CD1c-positive myeloid dendritic cell (primary cell): ENCODE measurements around the gene SCYGR3.

Experiments
- DNase-seq: peaks from one replicate; pipeline ENCODE4 v3.0.0-alpha.2; 2016; ENCODE audit errors: extremely low spot score

SCYGR3 gene

GRCh38 chr2:227614740-227615139 lies at the start of gene SCYGR3:
Gene SCYGR3, minus strand, starts transcription at chr2:227614840. Its CDS starts 0 bp downstream, at chr2:227614840.
- no peak for DNase-seq

GRCh38 chr2:227661827-227662226 lies 47.2 kb upstream of the SCYGR3 start:
- no peak for DNase-seq

GRCh38 chr2:227661025-227661649 lies 46.5 kb upstream of the SCYGR3 start:
- no peak for DNase-seq

- DNase-seq: no peak
These were observed 42.7 kb upstream of the SCYGR3 start for GRCh38 chr2:227657199-227657845.

GRCh38 chr2:227655454-227655853 lies 40.8 kb upstream of the SCYGR3 start:
- peak; percentile 48 for DNase-seq

GRCh38 chr2:227654426-227654825 lies 39.8 kb upstream of the SCYGR3 start:
- no peak for DNase-seq

GRCh38 chr2:227653419-227653818 lies 38.8 kb upstream of the SCYGR3 start:
- peak; percentile 3 for DNase-seq

GRCh38 chr2:227643990-227644551 lies 29.4 kb upstream of the SCYGR3 start:
- DNase-seq: no peak

GRCh38 chr2:227642656-227643055 lies 28.0 kb upstream of the SCYGR3 start:
- no peak for DNase-seq

- DNase-seq: no peak
These were observed 19.6 kb upstream of the SCYGR3 start for GRCh38 chr2:227634201-227634600.

- no peak for DNase-seq
These were observed 18.2 kb upstream of the SCYGR3 start for GRCh38 chr2:227632827-227633226.

GRCh38 chr2:227630322-227630721 lies 15.7 kb upstream of the SCYGR3 start:
- no peak for DNase-seq

- no peak for DNase-seq
These were observed 14.8 kb upstream of the SCYGR3 start for GRCh38 chr2:227629435-227629834.

GRCh38 chr2:227627769-227628168 lies 13.1 kb upstream of the SCYGR3 start:
- DNase-seq: no peak

GRCh38 chr2:227626580-227627151 lies 12.0 kb upstream of the SCYGR3 start:
- no peak for DNase-seq

GRCh38 chr2:227625420-227625819 lies 10.8 kb upstream of the SCYGR3 start:
- DNase-seq: no peak

GRCh38 chr2:227623226-227623625 lies 8.6 kb upstream of the SCYGR3 start:
- peak; percentile 5 for DNase-seq

- DNase-seq: no peak
These were observed 2.9 kb upstream of the SCYGR3 start, which contains the start of gene SCYGR4 for GRCh38 chr2:227617316-227618230. Gene SCYGR4, plus strand, starts transcription at chr2:227617498. Its CDS starts 0 bp downstream, at chr2:227617498.

- DNase-seq: no peak
These were observed 2.0 kb upstream of the SCYGR3 start for GRCh38 chr2:227616631-227617030.

GRCh38 chr2:227615906-227616305 lies 1.3 kb upstream of the SCYGR3 start:
- DNase-seq: no peak

- DNase-seq: no peak
These were observed 541 bp upstream of the SCYGR3 start for GRCh38 chr2:227615181-227615580.

- DNase-seq: no peak
These were observed 394 bp downstream of the SCYGR3 start for GRCh38 chr2:227614246-227614645.
